K562 (cell line): Measurements from ENCODE around the gene TACR2. TPM values are rescaled to one million over a fixed set of nuclear protein-coding genes. Genes with fewer than 3 reads are reported as not detected.

Experiments used
- ATF3 ChIP-seq, 2 experiments: fragments of 450-650 bp in 1 of 2; sonication (generic) in 1 of 2; formaldehyde crosslinking in 1 of 2; IDR thresholded peaks in 1 of 2; conservative IDR thresholded peaks in 1 of 2; 2 replicates each; pipeline versions ENCODE4 v1.6.1 to v1.8.1; 2016 to 2023; ENCODE audit warnings: mild to moderate bottlenecking in 2 of 2, moderate library complexity in 2 of 2, inconsistent platforms in 1 of 2, missing genetic modification reagents in 1 of 2
- CBFA2T2 ChIP-seq: fragments of 450-650 bp; conservative IDR thresholded peaks from 2 replicates; pipeline ENCODE4 v1.6.1; 2017; ENCODE audit warnings: mild to moderate bottlenecking
- CBFA2T3 ChIP-seq: fragments of 450-650 bp; IDR thresholded peaks from 2 replicates; pipeline ENCODE4 v1.6.1; 2017
- CXXC5 ChIP-seq: fragments of 250-450 bp; sonication (Bioruptor Pico); IDR thresholded peaks from 2 replicates; pipeline ENCODE4 v1.8.0; 2022; ENCODE audit warnings: inconsistent platforms, mild to moderate bottlenecking, moderate library complexity
- HDAC1 ChIP-seq, 2 experiments: fragments of 450-650 bp; IDR thresholded peaks; 2 replicates each; pipeline ENCODE4 v1.6.1; 2016 to 2017; ENCODE audit warnings: inconsistent platforms in 1 of 2, mild to moderate bottlenecking in 1 of 2, moderate library complexity in 1 of 2
- HDGF ChIP-seq: fragments of 450-650 bp; IDR thresholded peaks from 2 replicates; pipeline ENCODE4 v1.6.1; 2016
- HMBOX1 ChIP-seq: sonication (generic); IDR thresholded peaks from 2 replicates; pipeline ENCODE4 v1.6.1; 2016
- KDM2B ChIP-seq: fragments of 250-450 bp; sonication (Bioruptor Pico); IDR thresholded peaks from 2 replicates; pipeline ENCODE4 v1.8.0; 2021; ENCODE audit warnings: mild to moderate bottlenecking, moderate library complexity
- MTA2 ChIP-seq: fragments of 450-650 bp; IDR thresholded peaks from 2 replicates; pipeline ENCODE4 v1.6.1; 2016; ENCODE audit warnings: low read depth
- NCOR1 ChIP-seq: fragments of 450-650 bp; IDR thresholded peaks from 2 replicates; pipeline ENCODE4 v1.6.1; 2016; ENCODE audit warnings: mild to moderate bottlenecking, moderate library complexity
- NFXL1 ChIP-seq: fragments of 450-650 bp; formaldehyde crosslinking; IDR thresholded peaks from 2 replicates; pipeline ENCODE4 v1.4.0; 2021; ENCODE audit warnings: mild to moderate bottlenecking
- NFYB ChIP-seq: IDR thresholded peaks from 2 replicates; pipeline ENCODE4 v1.6.1; 2011; ENCODE audit warnings: mild to moderate bottlenecking, moderate library complexity; ENCODE audit not compliant: insufficient read length; ENCODE audit errors: extremely low read depth
- PHB ChIP-seq: fragments of 250-450 bp; sonication (Bioruptor Pico); IDR thresholded peaks from 2 replicates; pipeline ENCODE4 v1.5.0; 2021
- PHF21A ChIP-seq: fragments of 450-650 bp; IDR thresholded peaks from 2 replicates; pipeline ENCODE4 v1.6.1; 2017; ENCODE audit warnings: low read depth, borderline replicate concordance
- PKNOX1 ChIP-seq: fragments of 450-650 bp; IDR thresholded peaks from 2 replicates; pipeline ENCODE4 v1.6.1; 2016
- POLR3G ChIP-seq: IDR thresholded peaks from 2 replicates; pipeline ENCODE4 v1.6.1; 2011; ENCODE audit not compliant: insufficient read length, insufficient replicate concordance; ENCODE audit errors: extremely low read depth
- RCOR1 ChIP-seq, 2 experiments: IDR thresholded peaks; 2 replicates each; pipeline ENCODE4 v1.6.1; 2012; ENCODE audit warnings: low read depth in 2 of 2, low read length in 2 of 2, borderline replicate concordance in 1 of 2, improper control_type of control experiment in 1 of 2
- SAFB2 ChIP-seq: fragments of 200-400 bp; formaldehyde crosslinking; IDR thresholded peaks from 2 replicates; pipeline ENCODE4 v1.6.1; 2018; ENCODE audit warnings: borderline replicate concordance, low read length, low read depth, moderate library complexity; ENCODE audit not compliant: severe bottlenecking
- SIN3B ChIP-seq: fragments of 450-650 bp; IDR thresholded peaks from 2 replicates; pipeline ENCODE4 v1.6.1; 2017; ENCODE audit warnings: low read depth, mild to moderate bottlenecking, moderate library complexity
- SMARCA5 ChIP-seq: fragments of 450-650 bp; IDR thresholded peaks from 2 replicates; pipeline ENCODE4 v1.6.1; 2016
- STAT6 ChIP-seq: sonication (generic); formaldehyde crosslinking; IDR thresholded peaks from 2 replicates; pipeline ENCODE4 v1.8.1; 2023; ENCODE audit warnings: mild to moderate bottlenecking, missing genetic modification reagents
- TAL1 ChIP-seq: fragments of 450-650 bp; IDR thresholded peaks from 2 replicates; pipeline ENCODE4 v1.6.1; 2016; ENCODE audit warnings: mild to moderate bottlenecking
- TCF3 ChIP-seq: sonication (generic); formaldehyde crosslinking; IDR thresholded peaks from 2 replicates; pipeline ENCODE4 v1.4.0; 2020; ENCODE audit warnings: mild to moderate bottlenecking, missing genetic modification reagents
- TEAD1 ChIP-seq, 2 experiments: fragments of 450-650 bp in 1 of 2; sonication (generic) in 1 of 2; formaldehyde crosslinking; IDR thresholded peaks; 2 replicates each; pipeline versions ENCODE4 v1.4.0 to v1.8.0; 2020 to 2022; ENCODE audit warnings: mild to moderate bottlenecking in 2 of 2, missing genetic modification reagents in 1 of 2
- ZNF444 ChIP-seq: fragments of 250-450 bp; sonication (Bioruptor Pico); IDR thresholded peaks from 2 replicates; pipeline ENCODE4 v1.4.0; 2020; ENCODE audit warnings: mild to moderate bottlenecking, moderate library complexity
- ZNF584 ChIP-seq: fragments of 200-800 bp; sonication (Bioruptor generic); IDR thresholded peaks from 2 replicates; pipeline ENCODE4 v1.6.1; 2016; ENCODE audit warnings: low read depth, mild to moderate bottlenecking, missing genetic modification characterization, missing compliant biosample characterization
- polyA plus RNA-seq, 8 experiments: library from polyadenylated mRNA; depleted of rRNA in 4 of 8; stranded (reverse) in 5 of 8; unstranded in 3 of 8; fragments of >200 nt; fragmentation: Nextera tagmentation in 2 of 8; fragmentation: Illumina TruSeq in 1 of 8; extraction: Ambion mirVana in 2 of 8; extraction: Trizol in 1 of 8; gene quantifications; 2 replicates each; pipeline versions ENCODE4 v1.2.1 to v1.2.3, GENCODE V29; 2011 to 2014; ENCODE audit warnings: inconsistent platforms in 1 of 8, missing spikeins in 1 of 8
- total RNA-seq, 7 experiments: library from RNA; depleted of rRNA in 6 of 7; stranded (reverse); fragments of >200 nt in 6 of 7; fragmentation: Illumina TruSeq in 2 of 7; extraction: Trizol in 2 of 7; gene quantifications; 2 replicates each; pipeline versions ENCODE4 v1.2.1 to v1.2.3, GENCODE V29; 2011 to 2021; ENCODE audit warnings: low replicate concordance in 1 of 7

TACR2 gene
- total and polyA plus RNA-seq, 9 of the 15 experiments (the other 6 are each of a cell fraction or from before 2014, with no cell fraction given) = not detected

GRCh38 chr10:69411476-69411875 lies 5.2 kb downstream of the TACR2 start (continued):
- TF ChIP-seq PHB (CRISPR knock-in tag) (no peak), CXXC5 (peak; percentile 24), NCOR1 (peak; percentile 53; the same call in 1 of the 2 replicates), SAFB2 (no peak), KDM2B (no peak), HMBOX1 (peak; percentile 61), PHF21A (0 out of 2 replicates have a peak, but pooled peaks have one; percentile 45), STAT6 (CRISPR knock-in tag) (no peak), HDGF (no peak), NFXL1 (CRISPR knock-in tag) (no peak), CBFA2T2 (peak; percentile 69), NFYB (peak; percentile 10), POLR3G (no peak), CBFA2T3 (peak; percentile 85), ZNF584 (CRISPR knock-in tag) (no peak), PKNOX1 (0 out of 2 replicates have a peak, but pooled peaks have one; percentile 13), TCF3 (peak; percentile 39), SMARCA5 (no peak), ZNF444 (CRISPR knock-in tag) (no peak), MTA2 (peak; percentile 27; the same call in 1 of the 2 replicates), HDAC1 (IDR thresholded peaks at IDR 0.05) (peak in 1 of 2 experiments; percentile 57; a peak in 2 of 4 replicates), ATF3 (IDR thresholded peaks at IDR 0.05) (peak; percentile 24; the same call in 1 of the 2 replicates), ATF3 (CRISPR knock-in tag; conservative IDR thresholded peaks at IDR 0.05) (no peak), SIN3B (no peak), RCOR1 (IDR thresholded peaks at IDR 0.05; ENCODE audit: borderline replicate concordance in 1 of 2, low read depth in 2 of 2, low read length in 2 of 2) (peak in 1 of 2 experiments; percentile 85; a peak in 2 of 4 replicates), TEAD1 (CRISPR knock-in tag; IDR thresholded peaks at IDR 0.05) (peak in 1 of 2 experiments; percentile 68; a peak in 1 of 4 replicates), TAL1 (peak; percentile 47; the same call in 1 of the 2 replicates)
